H1 (cell line): ENCODE measurements around the gene FAR2. TPM values are rescaled to one million over a fixed set of nuclear protein-coding genes. Genes with fewer than 3 reads are reported as not detected.

Experiments
- CTCF ChIA-PET: fragments of 300-600 bp; sonication (Branson Sonifier 250); formaldehyde crosslinking; loops from one replicate; lab custom pipeline; 2021; ENCODE audit not compliant: partially characterized antibody; lab: Charles Lee
- POLR2A ChIA-PET: fragments of 300-600 bp; sonication (Branson Sonifier 250); formaldehyde crosslinking; loops from one replicate; lab custom pipeline; 2021; ENCODE audit warnings: inconsistent platforms; ENCODE audit not compliant: partially characterized antibody; lab: Charles Lee
- DNase-seq, 2 experiments: peaks; one replicate each; pipeline versions ENCODE4 v3.0.0 to v3.0.0-alpha.2; 2010 to 2022; ENCODE audit warnings: low spot score in 2 of 2, low read depth in 1 of 2, mixed read lengths in 1 of 2
- FAIRE-seq: peaks from 2 replicates; lab custom pipeline; 2011; peaks lifted over from hg19 to GRCh38; lab: Jason Lieb, UNC
- H2AFZ ChIP-seq: 2 replicates; pipeline ENCODE4 v1.8.1; 2012; ENCODE audit warnings: low read length, inconsistent platforms
- H2AK5ac ChIP-seq: 2 replicates; pipeline ENCODE4 v1.6.1; 2013; ENCODE audit warnings: low read depth, low read length
- H2BK120ac ChIP-seq: replicated peaks from 2 replicates; pipeline ENCODE3; 2013; ENCODE audit warnings: low read depth, low read length, inconsistent platforms
- H2BK12ac ChIP-seq: 2 replicates; pipeline ENCODE4 v1.6.1; 2013; ENCODE audit warnings: low read depth, low read length
- H2BK15ac ChIP-seq: 2 replicates; pipeline ENCODE4 v1.6.1; 2013; ENCODE audit warnings: low read length
- H2BK20ac ChIP-seq: 2 replicates; pipeline ENCODE4 v1.6.1; 2013; ENCODE audit warnings: low read length
- H2BK5ac ChIP-seq: 2 replicates; pipeline ENCODE4 v1.6.1; 2013; ENCODE audit warnings: low read depth, low read length
- H3K14ac ChIP-seq: 2 replicates; pipeline ENCODE4 v1.6.1; 2013; ENCODE audit warnings: inconsistent platforms; ENCODE audit not compliant: insufficient read length
- H3K18ac ChIP-seq: 2 replicates; pipeline ENCODE4 v1.6.1; 2013; ENCODE audit warnings: low read length; ENCODE audit errors: extremely low read depth
- H3K23ac ChIP-seq: 2 replicates; pipeline ENCODE4 v1.6.1; 2013; ENCODE audit warnings: inconsistent platforms; ENCODE audit not compliant: insufficient read length
- H3K23me2 ChIP-seq: 2 replicates; pipeline ENCODE4 v1.6.1; 2013; ENCODE audit warnings: low read depth, low read length
- H3K27ac ChIP-seq: 2 replicates; pipeline ENCODE4 v1.6.1; 2011; ENCODE audit warnings: low read depth, low read length, inconsistent platforms
- H3K27me3 ChIP-seq, 4 experiments: replicated peaks in 1 of 4; 1 replicate in 1 of 4; 2 replicates in 3 of 4; pipeline versions ENCODE4 v1.6.1 to v1.8.1; 2011 to 2013; ENCODE audit warnings: low read length in 3 of 4, mild to moderate bottlenecking in 3 of 4, inconsistent platforms in 2 of 4, mixed read lengths in 2 of 4, moderate library complexity in 1 of 4; ENCODE audit not compliant: control insufficient read depth in 3 of 4, insufficient read depth in 3 of 4; ENCODE audit errors: extremely low read depth in 1 of 4
- H3K36me3 ChIP-seq, 4 experiments: 2 replicates each; pipeline versions ENCODE4 v1.6.1 to v1.8.1; 2011 to 2013; ENCODE audit warnings: mild to moderate bottlenecking in 4 of 4, low read length in 3 of 4, moderate library complexity in 2 of 4, control low read depth in 1 of 4, inconsistent platforms in 1 of 4; ENCODE audit not compliant: insufficient read depth in 4 of 4, control insufficient read depth in 2 of 4
- H3K4ac ChIP-seq: replicated peaks from 2 replicates; pipeline ENCODE3; 2013; ENCODE audit warnings: low read length, low read depth, mixed read lengths, inconsistent platforms; ENCODE audit not compliant: insufficient read length
- H3K4me1 ChIP-seq, 4 experiments: replicated peaks in 1 of 4; 1 replicate in 1 of 4; 2 replicates in 3 of 4; pipeline versions ENCODE4 v1.6.1 to v1.8.1; 2011 to 2013; ENCODE audit warnings: low read length in 3 of 4, inconsistent platforms in 2 of 4, mixed read lengths in 1 of 4; ENCODE audit not compliant: insufficient read depth in 4 of 4, control insufficient read depth in 3 of 4
- H3K4me2 ChIP-seq, 2 experiments: 2 replicates each; pipeline versions ENCODE4 v1.6.1 to v1.8.1; 2011 to 2013; ENCODE audit warnings: low read depth in 2 of 2, low read length in 2 of 2, control low read depth in 1 of 2, inconsistent platforms in 1 of 2, mild to moderate bottlenecking in 1 of 2; ENCODE audit not compliant: insufficient read depth in 1 of 2
- H3K4me3 ChIP-seq, 4 experiments: fragments of 200-600, 300-600 bp in 1 of 4; sonication (generic), shearing (Covaris generic), sonication (Bioruptor Twin) in 1 of 4; 2 replicates each; pipeline versions ENCODE4 v1.5.1 to v1.8.1; 2011 to 2016; ENCODE audit warnings: low read length in 4 of 4, low read depth in 3 of 4, control low read depth in 2 of 4, inconsistent platforms in 2 of 4, mild to moderate bottlenecking in 2 of 4, mixed read lengths in 1 of 4, moderate library complexity in 1 of 4; ENCODE audit not compliant: insufficient read depth in 2 of 4; ENCODE audit errors: extremely low read depth in 1 of 4
- H3K56ac ChIP-seq: replicated peaks from 2 replicates; pipeline ENCODE3; 2013; ENCODE audit warnings: low read depth, mild to moderate bottlenecking, mixed read lengths, low read length, inconsistent platforms; ENCODE audit not compliant: insufficient read length
- H3K79me1 ChIP-seq: 2 replicates; pipeline ENCODE4 v1.6.1; 2013; ENCODE audit warnings: low read depth, low read length, control low read depth
- H3K79me2 ChIP-seq, 2 experiments: 2 replicates each; pipeline versions ENCODE4 v1.6.1 to v1.8.1; 2012 to 2013; ENCODE audit warnings: low read length in 2 of 2, mild to moderate bottlenecking in 2 of 2, inconsistent platforms in 1 of 2; ENCODE audit not compliant: insufficient read depth in 2 of 2, control insufficient read depth in 1 of 2
- H3K9ac ChIP-seq, 4 experiments: replicated peaks in 1 of 4; 1 replicate in 1 of 4; 2 replicates in 3 of 4; pipeline versions ENCODE4 v1.6.1 to v1.8.1; 2011 to 2013; ENCODE audit warnings: low read depth in 3 of 4, low read length in 3 of 4, control low read depth in 2 of 4, mild to moderate bottlenecking in 2 of 4, moderate library complexity in 2 of 4, inconsistent platforms in 1 of 4; ENCODE audit errors: extremely low read depth in 1 of 4
- H3K9me3 ChIP-seq, 2 experiments: 2 replicates each; pipeline versions ENCODE4 v1.6.1 to v1.8.1; 2012 to 2013; ENCODE audit warnings: mild to moderate bottlenecking in 2 of 2, moderate library complexity in 2 of 2, control low read depth in 1 of 2, inconsistent platforms in 1 of 2, low read depth in 1 of 2, low read length in 1 of 2, mixed read lengths in 1 of 2; ENCODE audit not compliant: insufficient read depth in 2 of 2
- H4K20me1 ChIP-seq, 2 experiments: replicated peaks in 1 of 2; 2 replicates each; pipeline versions ENCODE3 to v1.8.1; 2011 to 2013; ENCODE audit warnings: inconsistent platforms in 2 of 2, low read length in 2 of 2, mild to moderate bottlenecking in 1 of 2; ENCODE audit not compliant: insufficient read depth in 2 of 2, control insufficient read depth in 1 of 2
- H4K5ac ChIP-seq: 2 replicates; pipeline ENCODE4 v1.6.1; 2013; ENCODE audit warnings: low read length, low read depth, mixed read lengths, inconsistent platforms; ENCODE audit not compliant: insufficient read length
- H4K8ac ChIP-seq: 2 replicates; pipeline ENCODE4 v1.8.0; 2013; ENCODE audit warnings: mild to moderate bottlenecking, moderate library complexity, low read length, inconsistent platforms; ENCODE audit not compliant: insufficient read depth; ENCODE audit errors: extremely low read depth
- H4K91ac ChIP-seq: replicated peaks from 2 replicates; pipeline ENCODE3; 2013; ENCODE audit warnings: low read length, mixed read lengths, inconsistent platforms; ENCODE audit not compliant: insufficient read length
- CBX8 ChIP-seq: fragments of 300-800, 300-1000 bp; sonication (generic); IDR thresholded peaks from 2 replicates; pipeline ENCODE4 v1.7.1; 2016; ENCODE audit warnings: low read depth, low read length, borderline replicate concordance
- CHD2 ChIP-seq: IDR thresholded peaks from 2 replicates; pipeline ENCODE4 v1.6.1; 2012; ENCODE audit warnings: low read length, improper control_type of control experiment
- EZH2 ChIP-seq: fragments of 200-600 bp; sonication (generic); IDR thresholded peaks from 2 replicates; pipeline ENCODE4 v1.7.1; 2012; ENCODE audit warnings: low read depth, mild to moderate bottlenecking, moderate library complexity, low read length, inconsistent platforms; ENCODE audit not compliant: severe bottlenecking
- KDM4A ChIP-seq: IDR thresholded peaks from one replicate; pipeline ENCODE4 v1.7.1; 2012; ENCODE audit warnings: low read depth, mild to moderate bottlenecking, moderate library complexity, low read length, inconsistent platforms; ENCODE audit not compliant: severe bottlenecking
- SAP30 ChIP-seq: fragments of 300-600 bp; sonication (generic); IDR thresholded peaks from 2 replicates; pipeline ENCODE4 v1.7.1; 2012; ENCODE audit warnings: low read length, moderate library complexity, mild to moderate bottlenecking, inconsistent platforms; ENCODE audit not compliant: insufficient read depth, insufficient replicate concordance
- polyA plus RNA-seq, 7 experiments: library from polyadenylated mRNA; depleted of rRNA in 3 of 7; stranded (reverse) in 5 of 7; unstranded in 2 of 7; fragments of >200 nt in 5 of 7; fragments of 200-250 nt in 2 of 7; gene quantifications; 1 replicate in 5 of 7; 2 replicates in 1 of 7; 4 replicates in 1 of 7; pipeline versions ENCODE4 v1.2.1 to v1.2.3, GENCODE V29; 2011 to 2013; ENCODE audit warnings: missing spikeins in 2 of 7, mixed read lengths in 2 of 7
- total RNA-seq: library from RNA; stranded (reverse); fragmentation: NEBNext Ultra II Directional; extraction: Animal tissue kit (Norgen Biotek cat#: 25700); gene quantifications from 2 replicates; pipeline ENCODE4 v1.2.1, GENCODE V29; 2021
- TF ChIP-seq, protein P1 (sequence below): IDR thresholded peaks from 2 replicates; pipeline ENCODE4 v1.6.1; 2011; ENCODE audit warnings: low read depth, mild to moderate bottlenecking, low read length; ENCODE audit not compliant: insufficient read depth
- TF ChIP-seq, protein P2 (sequence below): IDR thresholded peaks from 2 replicates; pipeline ENCODE4 v1.6.1; 2012; ENCODE audit warnings: inconsistent platforms

FAR2 gene
- total and polyA plus RNA-seq, 2 of the 8 experiments (the other 6 are each of a cell fraction or from before 2014, with no cell fraction given) = 24.0 to 24.1 TPM

GRCh38 chr12:29264424-29264823 lies 115.3 kb downstream of the FAR2 start:
- H2BK12ac ChIP-seq = no peak overlapping the region
- TF ChIP-seq CBX8 = no peak
- no peak for TF ChIP-seq KDM4A
- TF ChIP-seq, protein P1, sequence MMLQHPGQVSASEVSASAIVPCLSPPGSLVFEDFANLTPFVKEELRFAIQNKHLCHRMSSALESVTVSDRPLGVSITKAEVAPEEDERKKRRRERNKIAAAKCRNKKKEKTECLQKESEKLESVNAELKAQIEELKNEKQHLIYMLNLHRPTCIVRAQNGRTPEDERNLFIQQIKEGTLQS = no peak
- TF ChIP-seq EZH2 = no peak
- no peak for TF ChIP-seq SAP30
- TF ChIP-seq CHD2 = no peak
- TF ChIP-seq, protein P2, sequence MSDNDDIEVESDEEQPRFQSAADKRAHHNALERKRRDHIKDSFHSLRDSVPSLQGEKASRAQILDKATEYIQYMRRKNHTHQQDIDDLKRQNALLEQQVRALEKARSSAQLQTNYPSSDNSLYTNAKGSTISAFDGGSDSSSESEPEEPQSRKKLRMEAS = no peak
- no peak overlapping the region for H3K27ac ChIP-seq
- H2AK5ac ChIP-seq = no peak overlapping the region
- H3K18ac ChIP-seq = no peak overlapping the region
- no peaks in the 10 kb centered on the region for H3K79me1 ChIP-seq
- no peaks in the 10 kb centered on the region for H3K4me1 ChIP-seq
- H2BK120ac ChIP-seq = no peak overlapping the region
- no peaks in the 10 kb centered on the region; a peak in 1 of 8 replicates for H3K36me3 ChIP-seq
- H4K20me1 ChIP-seq = no peaks in the 10 kb centered on the region
- H2BK5ac ChIP-seq = no peak overlapping the region
- H2BK15ac ChIP-seq = no peak overlapping the region
- ChIA-PET POLR2A (no interaction called here), CTCF (interaction anchor here (2.7 kb wide), 1 partner anchor 53 kb away, joined by 7 read pairs; no protein-coding TSS in a partner anchor)
- no peak for FAIRE-seq
- no peak overlapping the region for H4K91ac ChIP-seq
- H3K4me3 ChIP-seq = no peak overlapping the region
- no peak overlapping the region for H3K4me2 ChIP-seq
- no peak overlapping the region for H2BK20ac ChIP-seq
- H3K23me2 ChIP-seq = no peaks in the 10 kb centered on the region
- no peaks in the 10 kb centered on the region for H3K79me2 ChIP-seq
- no peak overlapping the region for H4K5ac ChIP-seq
- H3K23ac ChIP-seq = no peak overlapping the region
- H3K27me3 ChIP-seq = no peaks in the 10 kb centered on the region
- H3K9me3 ChIP-seq = no peaks in the 10 kb centered on the region
- no peak overlapping the region for H3K4ac ChIP-seq
- H4K8ac ChIP-seq = no peak overlapping the region
- no peak overlapping the region for H3K56ac ChIP-seq
- H3K14ac ChIP-seq = no peak overlapping the region
- no peak overlapping the region for H2AFZ ChIP-seq
- DNase-seq = no peak
- no peak overlapping the region for H3K9ac ChIP-seq
